Upper lobe of left lung (tissue), 6 donors: ENCODE data around the gene TAF3. TPM values are rescaled to one million over a fixed set of nuclear protein-coding genes. Genes with fewer than 3 reads are reported as not detected.
A peak's percentile ranks its signal among the peaks of the same experiment; 100 is the strongest.

Experiments used
- ATAC-seq, 2 donors: fragments of 200-7000 bp; cut with Tn5 transposase; one replicate each; pipeline ENCODE4 v1.9.1; 2022; ENCODE audit warnings: mild to moderate bottlenecking in 2 of 2, moderate library complexity in 2 of 2; ENCODE audit not compliant: low FRiP score in 2 of 2
- DNase-seq, 2 donors: peaks; one replicate each; pipeline ENCODE4 v3.0.0-alpha.2; 2019 to 2020
- H3K27ac ChIP-seq, 4 donors: fragments of 200-600 bp; sonication (generic); one replicate each; pipeline ENCODE4 v1.5.1; 2016 to 2019
- H3K27me3 ChIP-seq, 4 donors: fragments of 200-600 bp; sonication (generic); one replicate each; pipeline ENCODE4 v1.5.1; 2017 to 2019
- H3K36me3 ChIP-seq, 4 donors: fragments of 200-600 bp; sonication (generic); one replicate each; pipeline ENCODE4 v1.5.1; 2016 to 2019
- H3K4me1 ChIP-seq, 4 donors: fragments of 200-600 bp; sonication (generic); one replicate each; pipeline ENCODE4 v1.5.1; 2018 to 2019
- H3K4me3 ChIP-seq, 4 donors: fragments of 200-600 bp; sonication (generic); one replicate each; pipeline ENCODE4 v1.5.1; 2017 to 2019; ENCODE audit warnings: mild to moderate bottlenecking in 2 of 4, moderate library complexity in 1 of 4
- H3K9me3 ChIP-seq, 4 donors: fragments of 200-600 bp; sonication (generic); one replicate each; pipeline ENCODE4 v1.5.1; 2018 to 2019
- EP300 ChIP-seq, 4 donors: sonication (generic); formaldehyde crosslinking; IDR thresholded peaks; one replicate each; pipeline ENCODE4 v1.5.1; 2017; ENCODE audit warnings: antibody characterized with exemption in 4 of 4, control low read depth in 2 of 4
- POLR2A ChIP-seq, 4 donors: fragments of 450-650 bp; IDR thresholded peaks; one replicate each; pipeline ENCODE4 v1.5.1; 2016 to 2017; ENCODE audit warnings: antibody characterized with exemption in 4 of 4, mild to moderate bottlenecking in 2 of 4
- POLR2AphosphoS5 ChIP-seq, 2 donors: sonication (generic); formaldehyde crosslinking; IDR thresholded peaks; one replicate each; pipeline ENCODE4 v1.5.1; 2017; ENCODE audit warnings: antibody characterized with exemption in 2 of 2
- WGBS, 2 donors: methylation state at CpG; one replicate each; pipeline ENCODE4 v1.1.5; 2017 to 2018; 5-methylcytosine and 5-hydroxymethylcytosine counted together
- total RNA-seq, 6 donors: library from RNA; depleted of rRNA in 4 of 6; stranded (reverse); fragments of >200 nt in 4 of 6; gene quantifications; one replicate each; pipeline versions ENCODE4 v1.1.0 to v1.2.1, GENCODE V29; 2016 to 2021
- TF ChIP-seq, protein P1 (sequence below), 6 experiments: fragments of 450-650 bp in 4 of 6; fragments of 200-600 bp in 2 of 6; sonication (generic) in 2 of 6; IDR thresholded peaks; one replicate each; pipeline ENCODE4 v1.5.1; 2016 to 2019; ENCODE audit warnings: antibody characterized with exemption in 6 of 6
- donor health status: DM: no; HTN: no; CAD: no; lungs with moderate emphysema.
- donor health status: DM: no; HTN: yes; CAD: no; lungs with severe emphysema.

The TAF3 gene
- total RNA-seq, 6 donors from 2014 or later = 6.8 to 16.8 (median 10.1) TPM

DNA sequence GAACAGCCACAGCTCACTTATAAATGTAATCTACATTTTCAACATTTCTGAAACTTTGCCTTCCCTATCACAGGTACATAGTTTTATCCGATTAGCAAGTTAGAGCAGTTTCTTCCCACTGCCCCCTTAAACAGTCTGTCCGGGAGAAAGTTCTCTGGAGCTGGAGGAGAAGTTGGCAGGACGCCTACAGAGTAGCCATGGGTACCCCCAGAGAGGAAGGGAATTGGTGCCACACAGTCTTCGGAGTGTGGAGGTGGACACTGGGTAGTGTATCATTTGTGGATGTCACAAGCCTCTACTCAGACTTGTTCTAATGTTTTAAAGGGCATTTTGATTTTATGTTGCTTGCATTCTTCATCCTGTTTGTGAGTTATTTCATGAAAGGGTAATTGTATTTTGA is 39.0 kb downstream of the TAF3 start:
- Histone ChIP-seq H3K27me3 (no peaks in the 10 kb centered on the region), H3K27ac (no peak overlapping the region), H3K9me3 (peaks cover 7 to 19% (median 16%) of the 10 kb centered on the region in 4 donors), H3K4me3 (no peak overlapping the region), H3K4me1 (peaks cover 7 to 11% (median 8%) of the 10 kb centered on the region in 4 donors), H3K36me3 (no peaks in the 10 kb centered on the region)
- WGBS, 2 donors = 44 to 57% methylated on average over 4 of the region's 4 CpGs
- no peak for TF ChIP-seq POLR2AphosphoS5 (IDR thresholded peaks at IDR 0.05)
- ATAC-seq (no peak), DNase-seq (no peak)

DNA sequence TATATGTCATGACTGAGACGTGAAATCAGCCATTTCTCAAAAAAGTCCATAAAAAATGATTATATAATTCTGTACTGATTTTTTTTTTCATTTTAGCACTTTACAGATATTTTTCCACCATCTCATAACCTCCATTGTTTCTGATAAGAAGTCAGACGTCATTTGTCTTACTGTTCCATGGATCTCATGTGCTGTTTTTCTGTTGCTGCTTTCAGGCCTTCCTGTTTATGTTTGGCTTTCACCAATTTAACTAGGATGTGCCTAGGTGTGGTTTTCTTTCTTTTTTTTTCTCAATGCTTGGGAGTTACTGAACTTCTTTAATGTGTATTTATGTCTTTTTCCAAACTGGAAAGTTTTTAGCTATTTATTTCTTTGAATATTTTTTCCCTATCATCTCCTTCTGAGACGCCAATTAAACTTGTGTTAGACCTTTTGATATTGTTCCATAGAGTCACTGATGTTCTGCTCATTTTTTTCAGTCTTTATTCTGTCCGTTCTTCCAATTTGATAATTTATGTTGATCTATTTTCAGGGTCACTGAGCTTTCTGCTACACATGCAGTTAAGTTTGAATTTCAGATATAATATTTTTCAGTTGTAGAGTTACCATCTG is 43.3 kb downstream of the TAF3 start:
- no peak for TF ChIP-seq POLR2AphosphoS5 (IDR thresholded peaks at IDR 0.05)
- no peak for TF ChIP-seq EP300 (IDR thresholded peaks at IDR 0.05)
- TF ChIP-seq POLR2A (IDR thresholded peaks at IDR 0.05) = no peak
- TF ChIP-seq, protein P1, sequence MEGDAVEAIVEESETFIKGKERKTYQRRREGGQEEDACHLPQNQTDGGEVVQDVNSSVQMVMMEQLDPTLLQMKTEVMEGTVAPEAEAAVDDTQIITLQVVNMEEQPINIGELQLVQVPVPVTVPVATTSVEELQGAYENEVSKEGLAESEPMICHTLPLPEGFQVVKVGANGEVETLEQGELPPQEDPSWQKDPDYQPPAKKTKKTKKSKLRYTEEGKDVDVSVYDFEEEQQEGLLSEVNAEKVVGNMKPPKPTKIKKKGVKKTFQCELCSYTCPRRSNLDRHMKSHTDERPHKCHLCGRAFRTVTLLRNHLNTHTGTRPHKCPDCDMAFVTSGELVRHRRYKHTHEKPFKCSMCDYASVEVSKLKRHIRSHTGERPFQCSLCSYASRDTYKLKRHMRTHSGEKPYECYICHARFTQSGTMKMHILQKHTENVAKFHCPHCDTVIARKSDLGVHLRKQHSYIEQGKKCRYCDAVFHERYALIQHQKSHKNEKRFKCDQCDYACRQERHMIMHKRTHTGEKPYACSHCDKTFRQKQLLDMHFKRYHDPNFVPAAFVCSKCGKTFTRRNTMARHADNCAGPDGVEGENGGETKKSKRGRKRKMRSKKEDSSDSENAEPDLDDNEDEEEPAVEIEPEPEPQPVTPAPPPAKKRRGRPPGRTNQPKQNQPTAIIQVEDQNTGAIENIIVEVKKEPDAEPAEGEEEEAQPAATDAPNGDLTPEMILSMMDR (IDR thresholded peaks at IDR 0.05) = no peak
- Histone ChIP-seq H3K9me3 (peaks cover 7 to 22% (median 17%) of the 10 kb centered on the region in 4 donors), H3K4me3 (no peak overlapping the region), H3K27ac (no peak overlapping the region), H3K27me3 (no peaks in the 10 kb centered on the region), H3K4me1 (peaks cover 7 to 8% (median 7%) of the 10 kb centered on the region in 4 donors), H3K36me3 (no peaks in the 10 kb centered on the region)
- DNase-seq (no peak), ATAC-seq (no peak)
- WGBS, 2 donors = 68 to 94% methylated on average over 3 to 4 of the region's 4 CpGs

DNA sequence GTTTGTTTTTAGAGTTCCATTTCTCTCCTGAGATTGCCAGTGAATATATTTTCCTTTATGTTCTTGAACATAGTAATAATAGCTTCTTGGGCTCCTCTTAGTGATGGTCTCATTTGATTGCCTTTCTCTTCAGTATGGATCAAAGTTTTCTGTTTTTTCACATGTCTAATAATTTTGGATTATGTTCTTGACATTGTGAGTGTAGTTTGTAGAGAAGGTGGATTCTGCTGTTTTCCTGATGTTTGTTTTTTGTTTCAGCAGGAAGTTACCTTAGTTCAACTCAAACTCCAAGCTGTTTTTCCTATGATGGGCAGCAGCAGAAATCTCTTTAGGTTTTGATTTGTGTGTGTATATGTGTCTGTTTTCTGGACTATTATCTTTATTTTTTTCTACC is 43.8 kb downstream of the TAF3 start:
- H3K36me3 ChIP-seq = no peaks in the 10 kb centered on the region
- no peak for DNase-seq
- no peak overlapping the region for H3K27ac ChIP-seq
- ATAC-seq = no peak
- no peak overlapping the region for H3K4me3 ChIP-seq
- no peaks in the 10 kb centered on the region for H3K27me3 ChIP-seq
- H3K4me1 ChIP-seq = peaks cover 3 to 4% (median 3%) of the 10 kb centered on the region in 4 donors
- peaks cover 7 to 22% (median 17%) of the 10 kb centered on the region in 4 donors for H3K9me3 ChIP-seq
- TF ChIP-seq, protein P1 (IDR thresholded peaks at IDR 0.05) = no peak
- no peak for TF ChIP-seq POLR2A (IDR thresholded peaks at IDR 0.05)
- TF ChIP-seq EP300 (IDR thresholded peaks at IDR 0.05) = no peak
- no peak for TF ChIP-seq POLR2AphosphoS5 (IDR thresholded peaks at IDR 0.05)

DNA sequence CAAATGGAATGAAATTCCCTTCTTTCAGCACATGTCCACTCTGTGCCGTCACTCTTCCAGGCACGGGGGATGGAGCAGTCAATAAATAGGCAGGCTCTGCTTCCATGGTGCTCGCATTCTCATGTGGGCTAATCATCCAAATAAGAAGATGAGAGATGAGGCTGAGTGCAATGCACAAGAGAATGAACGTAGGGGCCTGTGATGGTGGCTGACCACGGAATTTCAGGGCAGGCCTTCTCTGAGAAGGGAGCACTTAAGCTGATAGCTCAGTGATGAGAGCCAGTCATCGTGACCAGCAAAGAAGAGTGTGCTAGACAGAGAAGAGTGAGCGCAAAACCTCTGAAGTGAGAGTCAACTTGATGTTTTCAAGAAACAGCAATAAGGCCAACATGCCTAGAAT is 47.9 kb downstream of the TAF3 start:
- WGBS, 2 donors = 94% methylated on average over 7 of the region's 7 CpGs
- Histone ChIP-seq H3K4me3 (no peak overlapping the region), H3K9me3 (peaks cover 7 to 14% (median 13%) of the 10 kb centered on the region in 4 donors), H3K27ac (no peak overlapping the region), H3K27me3 (no peaks in the 10 kb centered on the region), H3K36me3 (no peaks in the 10 kb centered on the region), H3K4me1 (no peaks in the 10 kb centered on the region)
- no peak for ATAC-seq
- TF ChIP-seq POLR2A (IDR thresholded peaks at IDR 0.05) = no peak
- TF ChIP-seq EP300 (IDR thresholded peaks at IDR 0.05) = no peak
- TF ChIP-seq POLR2AphosphoS5 (IDR thresholded peaks at IDR 0.05) = no peak
- DNase-seq = no peak

DNA sequence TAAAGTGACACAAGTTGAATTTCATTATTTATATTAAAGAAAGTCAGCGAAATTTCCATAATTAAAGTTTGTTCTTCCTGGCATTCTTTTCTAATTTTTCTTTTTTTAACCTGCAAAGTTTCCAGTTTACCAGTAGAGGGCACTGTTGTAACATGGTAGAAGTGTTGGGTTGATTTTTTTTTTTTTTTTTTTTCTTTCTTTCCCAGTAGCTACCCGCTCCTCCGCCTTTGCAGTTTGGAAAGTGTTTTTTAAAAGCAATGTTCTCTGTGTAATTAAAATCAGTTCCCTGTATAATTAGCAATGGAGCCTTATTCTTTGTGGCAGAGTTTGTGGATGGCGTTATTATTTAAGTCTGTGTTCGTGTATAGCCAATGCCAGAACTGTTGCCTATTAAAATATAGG is 53.7 kb downstream of the TAF3 start:
- Histone ChIP-seq H3K4me3 (peak overlapping the region in 2 of 4 donors; percentile 23 to 25), H3K27me3 (no peaks in the 10 kb centered on the region), H3K27ac (no peak overlapping the region), H3K9me3 (no peaks in the 10 kb centered on the region), H3K36me3 (no peaks in the 10 kb centered on the region), H3K4me1 (no peaks in the 10 kb centered on the region)
- 15 to 17% methylated on average over 5 of the region's 5 CpGs for WGBS, 2 donors
- ATAC-seq (peak in 1 of 2 donors; percentile 63), DNase-seq (no peak)
- TF ChIP-seq, protein P1 (IDR thresholded peaks at IDR 0.05) = peak in 5 of 6 experiments; percentile 51 to 88 (median 53)
- TF ChIP-seq POLR2AphosphoS5 (IDR thresholded peaks at IDR 0.05) = no peak

DNA sequence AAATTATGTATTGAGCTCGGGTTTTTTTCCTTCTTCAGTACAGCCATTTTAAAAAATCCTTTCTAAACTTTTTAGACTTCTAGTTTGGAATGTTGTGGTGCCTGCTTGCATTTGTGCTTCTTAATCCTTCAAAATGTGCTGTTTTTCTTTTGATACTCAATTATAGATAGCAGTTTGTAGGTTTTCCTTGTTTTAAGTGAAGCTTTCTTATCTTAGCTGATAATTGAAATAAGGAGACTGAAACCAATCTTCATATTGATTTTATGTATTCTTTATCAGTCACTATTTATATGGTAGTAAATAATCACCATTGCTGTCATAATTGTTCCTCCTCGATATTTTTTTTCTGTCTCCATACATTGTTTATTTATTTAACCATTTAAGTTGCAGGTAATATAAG is 56.6 kb downstream of the TAF3 start:
- no peak overlapping the region for H3K4me3 ChIP-seq
- WGBS, 2 donors = 77 to 78% methylated on average over 2 of the region's 2 CpGs
- no peaks in the 10 kb centered on the region for H3K4me1 ChIP-seq
- H3K36me3 ChIP-seq = no peaks in the 10 kb centered on the region
- DNase-seq (no peak), ATAC-seq (no peak)
- no peak overlapping the region for H3K27ac ChIP-seq
- no peaks in the 10 kb centered on the region for H3K9me3 ChIP-seq
- no peaks in the 10 kb centered on the region for H3K27me3 ChIP-seq
- TF ChIP-seq, protein P1 (IDR thresholded peaks at IDR 0.05) = no peak
- no peak for TF ChIP-seq EP300 (IDR thresholded peaks at IDR 0.05)
- TF ChIP-seq POLR2AphosphoS5 (IDR thresholded peaks at IDR 0.05) = no peak
- no peak for TF ChIP-seq POLR2A (IDR thresholded peaks at IDR 0.05)
